Adrenal gland (tissue), 5 donors: ENCODE data around the gene TOM1L1.

Experiments used
- POLR2A ChIP-seq, 2 donors: fragments of 450-650 bp; IDR thresholded peaks; one replicate each; pipeline ENCODE4 v1.6.1; 2017; ENCODE audit warnings: antibody characterized with exemption in 2 of 2, mild to moderate bottlenecking in 2 of 2, moderate library complexity in 1 of 2
- TF ChIP-seq, protein P1 (sequence below), 6 experiments: fragments of 450-650 bp in 4 of 6; fragments of 200-600 bp in 2 of 6; sonication (generic) in 1 of 6; IDR thresholded peaks; 1 replicate in 5 of 6; 2 replicates in 1 of 6; pipeline versions ENCODE4 v1.5.1 to v1.8.0; 2016 to 2021; ENCODE audit warnings: antibody characterized with exemption in 6 of 6, mild to moderate bottlenecking in 2 of 6, moderate library complexity in 1 of 6
- donor health status: DM: no; HTN: no; CAD: no.

DNA sequence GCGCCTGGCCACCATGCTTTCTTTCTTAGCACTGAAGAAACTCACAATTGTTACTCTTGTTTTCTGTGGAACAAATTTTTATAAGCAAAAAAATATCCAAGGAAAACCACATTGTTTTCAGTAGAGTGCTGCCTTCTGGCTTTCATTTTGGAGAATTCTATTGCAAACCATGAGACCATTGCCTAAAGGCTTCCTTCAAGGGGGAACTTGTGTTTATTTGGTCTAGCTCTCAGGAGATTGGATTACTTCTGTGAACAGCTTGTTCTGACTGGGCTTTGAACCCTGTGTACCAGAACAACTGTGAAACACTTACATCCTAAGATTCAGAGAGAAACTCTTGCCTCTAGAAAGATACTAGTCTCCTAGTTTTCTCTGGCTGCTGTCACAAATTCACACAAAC, 32.1 kb downstream of the TOM1L1 start:
- TF ChIP-seq, protein P1, sequence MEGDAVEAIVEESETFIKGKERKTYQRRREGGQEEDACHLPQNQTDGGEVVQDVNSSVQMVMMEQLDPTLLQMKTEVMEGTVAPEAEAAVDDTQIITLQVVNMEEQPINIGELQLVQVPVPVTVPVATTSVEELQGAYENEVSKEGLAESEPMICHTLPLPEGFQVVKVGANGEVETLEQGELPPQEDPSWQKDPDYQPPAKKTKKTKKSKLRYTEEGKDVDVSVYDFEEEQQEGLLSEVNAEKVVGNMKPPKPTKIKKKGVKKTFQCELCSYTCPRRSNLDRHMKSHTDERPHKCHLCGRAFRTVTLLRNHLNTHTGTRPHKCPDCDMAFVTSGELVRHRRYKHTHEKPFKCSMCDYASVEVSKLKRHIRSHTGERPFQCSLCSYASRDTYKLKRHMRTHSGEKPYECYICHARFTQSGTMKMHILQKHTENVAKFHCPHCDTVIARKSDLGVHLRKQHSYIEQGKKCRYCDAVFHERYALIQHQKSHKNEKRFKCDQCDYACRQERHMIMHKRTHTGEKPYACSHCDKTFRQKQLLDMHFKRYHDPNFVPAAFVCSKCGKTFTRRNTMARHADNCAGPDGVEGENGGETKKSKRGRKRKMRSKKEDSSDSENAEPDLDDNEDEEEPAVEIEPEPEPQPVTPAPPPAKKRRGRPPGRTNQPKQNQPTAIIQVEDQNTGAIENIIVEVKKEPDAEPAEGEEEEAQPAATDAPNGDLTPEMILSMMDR (IDR thresholded peaks at IDR 0.05): no peak
- TF ChIP-seq POLR2A (IDR thresholded peaks at IDR 0.05): no peak
